DMS153 treated with DMSO at 0.1 percent for 48 hours (cell line): ENCODE data around the gene SIM1.

Experiments
- DNase-seq: peaks from one replicate; lab custom pipeline; 2025; ENCODE audit not compliant: unreplicated experiment; lab: John Stamatoyannopoulos, UW

The SIM1 gene

DNA sequence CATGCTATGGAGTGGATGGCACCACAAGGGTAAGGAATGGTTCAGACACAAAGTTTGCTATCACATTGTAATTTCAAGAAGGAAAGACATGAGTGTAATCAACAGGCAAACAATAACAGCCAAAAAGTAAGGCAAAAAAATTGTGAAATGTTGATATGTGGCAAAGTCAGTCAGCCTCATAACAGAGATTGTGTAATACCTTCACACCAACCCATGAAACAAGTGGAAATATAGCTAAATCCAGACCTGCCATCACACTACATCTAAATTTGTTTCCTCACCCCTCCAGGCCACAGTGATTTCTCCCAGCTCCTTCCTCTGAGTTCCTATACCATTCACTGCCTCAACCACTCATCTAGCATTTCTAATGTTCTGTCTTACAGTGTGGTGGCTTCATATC is 37.3 kb downstream of the SIM1 start:
- no peak for DNase-seq

DNA sequence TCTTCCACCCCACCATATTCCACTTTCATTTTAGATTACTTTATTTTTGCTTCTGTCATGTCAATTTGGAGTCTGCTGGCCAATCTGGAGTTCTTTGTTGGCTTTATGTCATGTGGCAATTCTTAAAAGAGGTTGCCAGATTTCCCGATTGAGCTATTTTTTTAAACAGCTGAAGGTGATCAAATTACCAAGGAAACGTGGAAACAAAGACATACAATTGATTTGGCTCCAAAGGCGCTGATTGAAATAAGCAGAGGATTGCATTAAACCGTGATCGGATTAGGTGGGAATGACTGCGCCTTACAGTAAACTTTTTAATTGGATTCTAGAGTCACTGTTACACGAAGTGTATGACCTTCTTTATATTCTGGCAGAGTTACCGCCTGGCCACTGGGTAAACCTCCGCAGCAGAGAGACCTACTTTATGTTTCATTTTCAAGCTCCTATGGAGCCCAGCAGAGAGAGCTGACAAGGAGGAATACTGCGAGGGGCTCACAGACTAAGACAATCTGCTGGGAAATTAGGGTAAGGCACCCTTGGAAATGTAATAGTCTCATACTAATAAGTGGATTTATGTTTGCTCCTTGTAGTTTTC is 37.9 kb downstream of the SIM1 start:
- no peak for DNase-seq

DNA sequence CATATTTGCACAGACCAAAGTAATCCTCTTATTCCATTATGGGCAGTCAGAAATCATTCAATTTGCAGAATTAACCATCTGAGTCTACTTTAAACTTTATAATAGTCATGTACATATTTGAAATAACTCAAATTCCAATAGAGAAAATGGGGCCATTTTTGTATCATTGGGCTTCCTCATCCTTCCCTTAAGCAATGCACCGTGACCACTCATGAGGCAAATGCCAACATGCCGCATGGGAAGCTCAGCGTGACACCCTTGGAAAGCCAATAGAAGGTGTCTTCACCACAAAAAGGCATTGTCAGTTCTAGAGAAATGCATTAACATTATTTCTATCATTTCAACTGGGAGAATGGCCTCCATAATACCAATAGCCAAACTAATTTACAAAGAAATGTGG is 38.5 kb downstream of the SIM1 start:
- no peak for DNase-seq

GRCh38 chr6:100420711-100421110 is 44.0 kb downstream of the SIM1 start:
- no peak for DNase-seq

- DNase-seq = no peak
Observed at GRCh38 chr6:100417036-100417435, 47.7 kb downstream of the SIM1 start.

GRCh38 chr6:100415768-100416167 is 49.0 kb downstream of the SIM1 start:
- no peak for DNase-seq

DNA sequence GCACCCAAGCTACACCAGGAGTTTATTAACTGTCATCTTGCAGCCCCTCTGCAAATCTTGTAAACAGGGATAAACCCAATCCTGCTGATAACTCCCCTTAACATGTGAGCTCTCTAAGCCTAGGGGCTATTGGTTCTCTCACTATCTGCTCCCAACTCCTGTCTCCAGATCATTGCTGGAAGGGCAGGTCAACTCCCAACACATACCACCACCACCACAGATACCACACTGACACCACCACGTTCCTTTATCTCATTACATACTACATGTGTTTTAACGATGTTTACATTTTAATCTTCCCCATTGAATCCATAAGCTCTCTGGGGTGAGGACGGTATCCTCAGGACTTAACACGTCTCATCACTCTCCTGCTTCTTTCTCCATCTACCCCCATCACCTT is 51.8 kb downstream of the SIM1 start:
- no peak for DNase-seq

GRCh38 chr6:100404051-100404450 is 60.7 kb downstream of the SIM1 start:
- no peak for DNase-seq

DNA sequence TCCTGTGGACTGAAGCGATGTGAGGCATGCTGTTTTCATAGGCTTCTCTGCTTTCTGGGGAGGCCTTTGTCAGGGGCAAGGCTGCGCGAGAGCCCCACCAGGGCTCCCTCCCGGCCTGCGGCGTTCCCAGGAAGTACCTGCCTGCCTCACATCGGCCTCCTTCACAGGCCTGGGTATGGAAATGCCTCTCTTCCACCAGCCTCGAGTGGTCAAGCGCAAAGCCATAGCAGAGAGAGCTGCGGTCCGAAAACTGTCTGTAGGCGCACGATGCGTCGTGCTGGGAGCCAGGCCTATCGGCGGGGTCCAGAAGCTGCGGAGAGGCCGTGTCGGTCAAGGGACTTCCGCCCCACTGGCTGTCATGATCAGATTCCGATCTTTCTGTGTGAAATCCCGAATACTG is 71.2 kb downstream of the SIM1 start:
- DNase-seq = no peak

DNA sequence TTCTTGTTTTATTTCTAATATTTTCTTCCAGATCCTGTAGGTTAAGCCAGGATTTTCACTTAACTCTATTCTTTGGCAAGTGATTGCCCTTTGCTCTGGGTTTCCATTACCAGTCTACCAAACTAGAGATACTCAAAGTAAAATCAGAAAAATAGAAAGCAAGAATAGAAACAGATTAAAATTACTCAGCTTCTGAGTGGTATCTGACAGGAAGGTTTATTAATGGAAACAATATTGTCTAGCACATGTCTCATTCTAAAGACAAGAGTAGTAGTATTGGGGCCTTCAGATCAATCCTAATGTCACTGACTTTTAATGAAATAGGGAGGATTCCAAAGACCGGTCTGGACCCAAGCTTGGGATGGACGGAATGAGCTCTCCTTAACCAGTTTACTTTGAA is 72.3 kb downstream of the SIM1 start:
- DNase-seq = no peak

DNA sequence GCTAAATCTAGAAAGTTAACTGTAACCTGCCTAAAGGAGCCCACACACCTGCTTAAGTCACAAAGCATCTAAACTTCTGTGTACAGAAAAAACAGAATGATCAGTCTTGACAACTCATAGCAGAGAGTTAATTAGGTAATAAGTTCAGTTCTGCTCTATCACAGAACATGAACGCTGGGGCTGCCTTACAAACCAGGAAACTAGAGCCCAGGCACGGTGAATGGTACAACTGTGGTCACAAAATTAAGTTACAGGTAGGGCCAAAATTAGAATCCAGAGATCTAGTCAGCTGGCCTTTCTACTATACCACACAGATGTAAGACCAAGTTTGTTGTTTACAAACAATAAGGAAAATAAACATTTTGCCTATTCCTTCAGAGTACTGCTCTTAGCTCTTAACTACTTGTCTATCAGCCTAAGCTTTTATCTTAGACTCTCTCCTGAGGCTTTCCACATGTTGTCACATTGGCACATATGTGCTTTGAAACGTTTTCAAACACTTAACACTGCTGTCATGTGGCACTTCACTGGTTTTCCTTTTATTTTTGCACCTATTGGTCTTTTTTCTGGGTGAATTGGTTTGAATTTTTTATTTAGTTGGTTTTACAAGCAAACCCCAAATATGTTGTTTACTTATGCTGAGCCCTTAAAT is 75.7 kb downstream of the SIM1 start:
- DNase-seq = no peak

DNA sequence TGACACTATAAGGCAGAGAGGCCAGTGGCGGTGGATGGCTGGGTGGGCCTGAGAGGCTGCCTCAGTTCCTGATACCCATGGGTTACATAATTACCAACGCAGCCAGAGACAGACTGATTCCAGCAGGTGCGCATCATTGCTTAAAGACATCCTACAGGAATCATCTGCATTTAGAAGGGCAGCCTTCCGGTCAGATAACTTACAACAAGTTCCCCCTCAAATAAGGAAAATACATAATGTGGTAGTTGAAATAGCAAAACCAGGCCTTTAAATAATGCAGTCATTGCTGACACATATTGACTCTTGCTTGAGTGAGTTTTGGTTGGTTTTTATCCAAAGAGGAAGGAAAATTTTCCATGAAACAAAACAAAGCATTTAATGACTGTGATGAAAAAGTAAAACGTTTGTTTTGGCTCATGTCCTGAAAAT is 81.9 kb downstream of the SIM1 start:
- no peak for DNase-seq

GRCh38 chr6:100382031-100382430 is 82.7 kb downstream of the SIM1 start:
- DNase-seq = no peak

DNA sequence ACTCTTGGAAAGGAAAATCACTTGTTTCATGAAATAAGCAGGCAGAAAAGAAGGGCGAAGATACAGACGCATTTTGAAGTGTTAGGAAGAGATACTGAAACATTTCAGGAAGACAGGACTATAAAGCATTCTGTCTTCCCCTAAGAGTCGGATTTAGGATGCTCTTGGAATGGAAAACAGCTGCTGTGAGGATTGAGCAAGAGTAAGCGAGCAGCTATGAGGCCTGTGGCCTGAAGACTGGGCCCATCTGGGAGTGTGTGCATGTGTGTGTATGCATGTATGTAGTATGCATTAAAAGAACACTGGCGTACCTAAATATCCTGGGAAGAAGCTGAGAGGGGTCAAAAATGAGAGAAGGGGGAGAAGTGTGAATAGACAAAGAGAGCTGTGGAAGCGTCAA is 83.6 kb downstream of the SIM1 start:
- DNase-seq = no peak

GRCh38 chr6:100379386-100379785 is 85.3 kb downstream of the SIM1 start:
- DNase-seq = no peak

GRCh38 chr6:100378576-100378975 is 86.1 kb downstream of the SIM1 start:
- no peak for DNase-seq

DNA sequence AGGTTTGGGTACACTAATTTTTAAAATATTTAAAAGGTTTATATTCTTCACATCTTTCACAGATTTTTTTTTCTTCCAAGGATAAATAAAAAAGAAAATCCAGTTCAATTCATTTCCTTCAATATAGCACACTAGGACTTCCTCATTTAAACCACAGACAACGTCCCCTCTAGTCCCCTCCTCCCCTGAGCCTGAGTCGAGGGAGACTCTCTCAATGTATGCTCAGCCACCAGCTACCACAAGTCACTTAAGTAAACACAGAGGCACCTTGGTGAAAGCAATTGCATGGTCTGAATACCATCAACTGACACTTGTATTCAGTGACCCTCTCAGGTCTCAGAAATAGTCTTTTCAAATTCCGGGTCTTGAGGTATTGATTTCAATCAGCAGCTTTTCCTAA is 88.6 kb downstream of the SIM1 start:
- no peak for DNase-seq

GRCh38 chr6:100372326-100373091 is 92.2 kb downstream of the SIM1 start:
- DNase-seq = peak; percentile 15

DNA sequence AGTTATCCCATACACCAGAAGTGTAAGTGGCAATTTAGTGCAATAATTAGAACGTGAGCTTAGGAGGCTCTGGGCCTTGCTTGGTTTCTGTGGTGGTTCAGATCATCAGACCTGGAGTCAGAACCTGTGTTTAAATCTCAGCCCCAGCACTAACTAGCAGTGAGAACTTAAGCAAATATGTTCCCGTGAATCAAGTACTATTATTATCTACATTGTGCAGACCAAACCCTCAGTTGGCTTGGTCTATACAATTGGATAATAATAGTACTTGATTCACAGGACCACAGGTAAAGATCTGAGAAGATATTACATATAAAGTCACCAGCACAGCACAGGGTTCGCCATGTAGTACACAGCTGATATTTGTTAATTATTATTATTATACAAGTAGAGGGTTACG is 93.1 kb downstream of the SIM1 start:
- no peak for DNase-seq

GRCh38 chr6:100370265-100370664 is 94.5 kb downstream of the SIM1 start:
- no peak for DNase-seq

DNA sequence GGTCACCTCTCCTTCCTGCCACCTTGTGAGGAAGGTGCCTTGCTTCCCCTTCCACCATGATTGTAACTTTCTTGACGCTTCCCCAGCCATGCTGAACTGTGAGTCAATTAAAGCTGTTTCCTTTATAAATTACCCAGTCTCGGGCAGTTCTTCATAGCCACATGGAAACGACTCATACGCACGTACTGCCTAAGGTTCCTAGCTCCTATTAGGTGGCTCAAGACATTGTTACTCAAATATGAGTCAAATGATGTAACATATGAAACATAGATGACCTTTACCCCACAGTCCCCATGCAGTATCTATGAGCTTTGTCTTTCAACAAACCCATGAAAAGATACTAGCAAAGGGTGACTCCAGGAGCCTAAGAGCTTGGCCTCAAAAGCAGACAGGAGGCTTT is 98.3 kb downstream of the SIM1 start:
- no peak for DNase-seq

GRCh38 chr6:100363651-100364050 is 101.1 kb downstream of the SIM1 start:
- DNase-seq = no peak
